ENCODE data around the gene NAV2.

NAV2 gene

DNA sequence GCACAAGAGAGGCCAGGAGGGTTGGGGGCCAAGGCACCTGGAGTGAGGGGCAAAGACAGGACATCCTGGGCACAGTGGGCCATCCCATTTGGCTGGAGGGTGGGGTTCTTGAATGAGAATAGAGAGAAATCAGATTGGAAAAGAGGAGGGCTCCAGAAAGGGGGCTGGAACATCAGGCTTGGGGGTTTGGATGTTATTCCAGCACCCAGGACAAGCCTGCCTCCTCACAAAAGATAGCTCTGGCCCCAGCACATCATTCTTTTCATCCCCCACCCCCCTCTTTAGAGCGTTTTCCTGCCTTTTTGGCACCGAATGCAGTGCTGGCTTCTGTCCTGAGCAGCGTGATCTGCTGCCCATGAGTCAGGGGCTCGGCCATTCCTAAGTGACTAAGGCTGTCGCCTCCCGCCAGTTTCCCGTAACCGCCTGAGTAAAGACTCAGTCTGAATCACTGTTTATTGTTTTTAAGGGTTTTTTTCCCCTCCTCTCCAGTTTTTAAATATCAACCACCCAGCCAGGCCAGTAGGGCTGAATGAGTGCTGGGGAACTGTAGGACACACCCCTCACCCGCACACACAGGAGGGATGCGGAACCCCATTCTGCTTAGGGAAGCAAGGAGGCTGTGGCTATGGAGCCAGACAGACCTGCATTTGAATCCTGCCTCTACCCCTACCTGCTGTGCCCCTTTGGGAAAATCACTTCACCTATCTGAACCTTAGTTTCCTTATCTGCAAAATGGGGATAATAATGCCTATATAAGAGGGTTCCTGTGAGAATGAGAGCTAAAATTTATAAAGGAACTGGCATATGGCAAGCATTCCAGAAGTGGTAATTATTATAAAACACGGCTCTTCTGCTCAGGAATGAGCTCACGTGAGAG lies 32.4 kb upstream of the NAV2 start:
- no peak for TF ChIP-seq ZNF274 (IDR thresholded peaks at IDR 0.05; ENCODE audit: low read depth, low read length)
- H3K4me3 ChIP-seq (ENCODE audit: low read length): no peak overlapping the region

- TF ChIP-seq ZNF274 (IDR thresholded peaks at IDR 0.05; ENCODE audit: low read depth, low read length): no peak
- H3K4me3 ChIP-seq (ENCODE audit: low read length): no peak overlapping the region
These were observed 31.7 kb upstream of the NAV2 start for GRCh38 chr11:19680829-19681368.

DNA sequence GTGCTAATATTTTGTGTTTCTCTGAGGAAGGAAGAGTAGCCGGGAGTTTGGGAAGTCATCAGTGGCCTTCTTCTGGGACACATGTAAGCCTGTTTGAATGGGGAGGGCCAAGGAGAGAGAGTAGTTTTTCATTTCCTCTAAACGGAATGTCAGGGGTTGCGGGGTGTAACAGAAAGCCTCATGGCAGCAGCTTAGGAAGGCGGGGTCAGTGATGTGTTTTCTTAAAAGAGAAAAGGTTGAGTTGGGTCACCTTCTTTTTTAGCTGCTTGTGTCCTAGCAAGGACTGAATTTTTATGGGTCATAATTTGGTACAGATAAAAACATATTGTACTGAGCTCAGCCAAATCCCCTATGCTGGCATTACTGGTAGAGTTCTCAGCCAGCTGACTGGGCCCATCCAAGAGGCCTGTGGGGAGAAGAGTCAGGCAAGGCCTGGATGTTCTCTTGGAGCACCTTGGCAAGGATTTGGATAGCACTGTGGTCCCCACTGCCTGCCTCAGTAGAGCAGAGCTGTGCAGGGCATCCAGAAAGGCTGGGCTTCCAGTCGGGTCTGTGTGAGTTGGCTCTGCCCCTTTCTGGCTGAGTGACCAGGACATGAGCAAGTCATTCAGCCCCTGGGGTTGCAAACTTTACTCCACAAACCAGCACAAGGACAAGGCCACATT lies 29.4 kb upstream of the NAV2 start:
- TF ChIP-seq ZNF274 (IDR thresholded peaks at IDR 0.05; ENCODE audit: low read depth, low read length): no peak
- H3K4me3 ChIP-seq (ENCODE audit: low read length): no peak overlapping the region

DNA sequence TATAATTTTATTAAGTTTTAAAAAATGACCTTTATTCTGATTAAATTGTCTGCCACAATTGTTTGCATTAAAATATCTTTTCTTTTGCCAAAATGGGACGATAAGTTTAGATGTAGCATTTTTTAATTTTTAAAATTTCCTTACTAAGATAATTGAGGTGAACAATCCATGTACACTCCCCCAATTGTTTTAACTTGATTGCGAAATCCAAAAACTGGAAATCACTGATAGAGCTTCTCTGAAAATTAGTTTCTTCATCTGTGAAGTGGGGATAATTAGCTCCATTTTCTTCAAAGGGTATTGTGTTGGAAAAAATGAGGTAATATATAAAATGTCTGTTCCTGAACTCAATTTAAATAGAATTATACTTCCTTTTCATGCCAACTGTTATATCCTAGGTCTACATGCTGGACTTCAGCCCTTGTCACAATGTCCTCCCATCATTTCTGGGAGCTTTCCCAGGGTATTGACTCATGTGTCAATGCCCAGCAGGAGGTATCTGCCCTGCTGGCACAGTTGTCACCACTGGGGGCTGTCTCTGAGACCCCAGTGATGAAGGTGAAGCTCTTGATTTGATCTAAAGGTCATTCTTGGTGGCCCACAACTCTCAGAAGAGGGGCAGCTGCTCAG lies 28.7 kb upstream of the NAV2 start:
- TF ChIP-seq ZNF274 (IDR thresholded peaks at IDR 0.05; ENCODE audit: low read depth, low read length): no peak
- no peak overlapping the region for H3K4me3 ChIP-seq (ENCODE audit: low read length)

DNA sequence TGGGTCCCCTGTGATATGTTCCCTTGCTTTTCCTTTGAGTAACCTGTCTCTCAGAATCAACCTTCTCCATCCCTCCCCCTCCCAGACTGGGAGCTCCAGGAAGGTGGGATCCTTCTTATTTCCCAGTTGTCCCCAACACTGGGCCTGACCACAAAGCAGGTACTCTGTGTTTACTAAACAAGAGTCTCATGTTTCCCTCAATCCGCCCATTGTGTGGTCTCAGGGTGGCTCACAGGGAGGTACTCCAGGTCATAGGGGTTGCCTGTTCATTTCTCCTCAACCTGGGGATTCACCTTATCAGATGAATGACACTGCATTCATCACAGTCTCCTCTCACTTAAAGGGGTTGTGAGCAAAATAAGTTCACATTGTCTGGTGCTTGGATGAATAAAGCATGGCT lies 26.4 kb upstream of the NAV2 start:
- no peak overlapping the region for H3K4me3 ChIP-seq (ENCODE audit: low read length)
- no peak for TF ChIP-seq ZNF274 (IDR thresholded peaks at IDR 0.05; ENCODE audit: low read depth, low read length)

DNA sequence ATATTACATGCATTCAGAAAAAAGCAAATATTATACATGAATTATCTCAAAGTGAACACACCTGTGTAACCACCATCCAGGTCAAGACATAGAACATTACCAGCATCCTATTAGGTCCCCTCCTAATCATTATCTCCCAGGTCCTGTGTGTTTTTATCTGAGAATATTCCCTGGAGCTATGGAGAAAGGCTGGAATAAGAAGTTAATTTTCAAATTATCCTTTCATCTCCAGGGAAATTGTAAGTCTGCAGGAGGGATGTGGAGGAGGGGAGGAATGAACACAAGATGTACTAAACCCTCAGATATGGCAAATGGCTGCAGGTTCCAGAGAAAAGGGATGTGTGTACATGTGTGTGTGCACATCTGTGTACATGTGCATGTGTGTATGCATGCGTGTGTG lies 25.2 kb upstream of the NAV2 start:
- TF ChIP-seq ZNF274 (IDR thresholded peaks at IDR 0.05; ENCODE audit: low read depth, low read length): no peak

DNA sequence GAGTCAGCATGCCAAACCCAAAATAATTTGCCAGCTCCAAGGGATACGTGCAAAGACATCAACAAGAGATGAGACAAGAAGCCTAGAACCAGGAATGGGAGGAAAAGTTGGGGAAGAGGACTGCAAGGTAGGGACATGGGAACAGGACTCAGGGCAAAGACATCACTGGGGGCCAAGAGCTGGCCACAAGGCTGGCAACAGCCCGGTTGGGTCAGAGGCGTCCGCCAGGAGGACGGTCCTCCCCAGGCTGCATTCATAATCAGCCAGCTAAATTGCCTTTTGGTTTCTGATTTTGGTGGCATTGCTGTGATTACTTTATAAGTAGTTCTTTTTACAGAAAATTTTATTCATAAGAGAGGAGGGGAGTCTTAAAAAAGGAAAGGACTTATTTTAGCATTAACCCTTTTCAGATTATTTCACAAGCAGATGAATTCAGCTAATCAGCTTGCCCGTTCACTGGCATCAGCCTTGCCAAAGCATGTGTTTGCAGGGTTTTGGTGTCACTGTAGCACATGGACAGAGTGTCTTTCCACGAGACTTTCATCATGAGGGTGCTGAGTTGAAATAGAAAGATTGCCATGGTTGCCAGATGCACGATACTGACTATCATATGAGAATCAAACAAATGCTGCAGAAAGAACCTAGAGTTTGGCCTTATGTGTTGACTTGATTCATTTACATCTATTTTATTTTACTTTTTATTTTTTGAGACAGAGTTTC lies 23.2 kb upstream of the NAV2 start:
- no peak for TF ChIP-seq ZNF274 (IDR thresholded peaks at IDR 0.05; ENCODE audit: low read depth, low read length)
- H3K4me3 ChIP-seq (ENCODE audit: low read length): no peak overlapping the region

More for the DNA sequence above, 25.2 kb upstream of the NAV2 start:
- H3K4me3 ChIP-seq (ENCODE audit: low read length): no peak overlapping the region

DNA sequence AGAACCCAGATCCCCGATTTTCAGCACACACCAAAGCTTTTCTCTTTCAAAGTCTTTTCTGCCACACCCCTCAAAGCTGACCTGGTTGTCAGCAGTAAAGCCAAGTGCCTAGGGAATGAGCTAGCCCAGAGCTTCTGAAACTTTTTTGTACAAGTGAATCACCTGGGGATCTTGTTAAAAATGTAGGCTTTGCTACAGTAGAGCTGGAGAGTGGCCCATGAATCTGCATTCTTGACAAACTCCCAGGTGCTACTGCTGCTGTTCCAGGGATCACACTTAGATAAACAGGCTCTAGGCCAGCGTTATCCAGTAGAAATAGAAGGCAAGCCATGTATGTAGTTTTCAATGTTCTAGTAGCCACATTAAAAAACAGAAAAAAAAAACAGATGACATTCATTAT lies 21.8 kb upstream of the NAV2 start:
- no peak overlapping the region for H3K4me3 ChIP-seq (ENCODE audit: low read length)
- TF ChIP-seq ZNF274 (IDR thresholded peaks at IDR 0.05; ENCODE audit: low read depth, low read length): no peak

DNA sequence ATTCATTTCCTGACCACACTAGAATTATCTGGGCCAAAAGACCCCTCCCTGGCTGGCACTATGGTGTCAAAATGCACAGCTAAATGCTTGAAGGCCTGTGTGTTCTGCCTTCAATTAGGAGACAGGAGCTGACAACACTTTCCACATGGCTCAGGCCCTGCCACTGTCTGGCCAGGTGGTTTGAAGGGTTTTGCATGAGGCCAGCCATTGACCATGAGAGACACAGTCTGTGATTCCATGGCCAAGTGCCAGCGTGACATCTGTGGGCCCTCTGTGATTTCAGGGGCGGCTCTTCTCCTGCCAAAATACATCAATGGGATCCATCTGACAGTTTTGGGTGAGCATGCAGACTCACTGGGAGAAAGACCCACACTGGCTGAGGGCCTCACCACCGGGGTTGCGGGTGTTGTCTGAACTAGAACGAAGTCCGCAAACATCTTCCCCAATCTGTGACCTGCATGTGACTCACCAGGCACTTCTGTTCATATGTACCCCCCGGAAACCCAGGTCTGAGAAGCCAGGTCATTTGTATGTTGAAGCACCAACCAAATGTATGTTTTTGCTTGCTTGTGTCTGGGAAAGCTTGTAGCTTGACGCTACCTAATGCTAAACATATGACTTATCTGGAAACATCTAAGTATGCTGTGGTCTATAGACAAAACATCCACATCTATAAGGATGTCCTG lies 20.7 kb upstream of the NAV2 start:
- TF ChIP-seq ZNF274 (IDR thresholded peaks at IDR 0.05; ENCODE audit: low read depth, low read length): no peak
- no peak overlapping the region for H3K4me3 ChIP-seq (ENCODE audit: low read length)

DNA sequence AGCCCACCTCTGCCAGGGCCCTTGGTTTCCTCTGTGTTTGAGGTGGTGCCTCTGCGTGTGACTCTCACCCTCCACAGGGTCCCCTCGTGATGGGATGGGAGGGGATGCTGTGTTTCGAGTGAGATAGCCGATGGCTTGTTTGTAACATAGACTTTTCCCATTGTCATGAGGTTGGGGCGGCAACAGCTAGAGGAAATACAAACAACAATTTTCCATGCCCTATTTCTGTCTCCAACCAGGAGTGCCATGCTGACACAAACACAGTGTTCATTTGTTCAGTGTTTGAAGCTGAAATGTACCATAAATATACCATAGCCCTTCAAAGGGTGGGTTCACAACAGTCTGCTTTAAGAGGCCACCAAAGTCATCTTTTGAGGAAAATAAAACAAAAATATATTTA lies 19.5 kb upstream of the NAV2 start:
- no peak overlapping the region for H3K4me3 ChIP-seq (ENCODE audit: low read length)
- TF ChIP-seq ZNF274 (IDR thresholded peaks at IDR 0.05; ENCODE audit: low read depth, low read length): no peak

DNA sequence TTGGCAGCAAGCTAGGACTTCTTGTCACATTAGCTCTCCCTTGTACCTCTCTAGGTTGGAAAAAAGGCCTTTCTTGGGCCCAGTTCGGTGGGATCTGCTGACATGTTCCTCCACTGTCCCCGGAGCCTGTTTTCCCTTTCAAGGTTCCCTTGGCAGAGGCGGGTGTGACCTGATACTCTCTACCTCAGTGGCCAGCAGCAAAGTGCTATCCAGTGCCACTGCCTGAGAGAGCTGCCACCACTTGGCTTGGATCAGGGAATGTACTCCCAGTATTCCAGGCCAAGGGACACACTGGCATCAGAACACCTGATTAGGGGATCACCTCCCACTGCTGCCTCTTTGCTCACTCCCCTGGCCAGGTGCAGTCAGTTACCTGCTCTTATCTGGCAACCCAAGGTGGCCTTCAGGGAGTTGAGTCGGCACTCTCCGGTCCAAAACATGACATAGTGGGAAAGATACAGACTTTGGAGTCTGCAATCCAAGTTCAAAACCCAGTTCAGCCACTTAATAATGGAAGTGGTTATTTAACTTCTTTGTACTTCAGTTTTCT lies 17.8 kb upstream of the NAV2 start:
- H3K4me3 ChIP-seq (ENCODE audit: low read length): no peak overlapping the region
- no peak for TF ChIP-seq ZNF274 (IDR thresholded peaks at IDR 0.05; ENCODE audit: low read depth, low read length)

GRCh38 chr11:19696073-19696472 lies 16.6 kb upstream of the NAV2 start:
- no peak overlapping the region for H3K4me3 ChIP-seq (ENCODE audit: low read length)
- TF ChIP-seq ZNF274 (IDR thresholded peaks at IDR 0.05; ENCODE audit: low read depth, low read length): no peak

DNA sequence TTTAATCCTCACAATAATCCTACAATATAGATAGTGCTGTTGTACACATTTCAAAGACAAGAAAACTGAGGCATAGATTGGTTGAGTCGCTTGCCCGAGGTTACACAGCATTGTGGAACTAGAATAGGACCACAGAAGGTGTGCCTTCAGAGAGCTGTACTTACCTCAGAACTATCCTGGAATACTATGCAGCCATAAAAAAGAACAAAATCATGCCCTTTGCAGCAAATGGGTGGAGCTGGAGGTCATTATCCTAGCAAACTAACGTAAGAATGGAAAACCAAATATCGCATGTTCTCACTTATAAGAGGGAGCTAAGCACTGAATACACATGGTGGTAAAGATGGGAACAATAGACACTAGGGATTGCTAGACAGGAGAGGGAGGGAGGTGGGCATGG lies 15.7 kb upstream of the NAV2 start:
- TF ChIP-seq ZNF274 (IDR thresholded peaks at IDR 0.05; ENCODE audit: low read depth, low read length): no peak
- no peak overlapping the region for H3K4me3 ChIP-seq (ENCODE audit: low read length)
